Glomerular visceral epithelial cell (primary cell): ENCODE results near the gene RAB8B.
"Not testable (repeated sequence)": the region's sequence is repeated elsewhere in the genome, so short reads cannot be mapped to it uniquely, and the experiment has no call there.

Source experiments
- DNase-seq: peaks from one replicate; pipeline ENCODE4 v3.0.0-alpha.2; 2016; ENCODE audit errors: extremely low spot score

RAB8B gene

DNA sequence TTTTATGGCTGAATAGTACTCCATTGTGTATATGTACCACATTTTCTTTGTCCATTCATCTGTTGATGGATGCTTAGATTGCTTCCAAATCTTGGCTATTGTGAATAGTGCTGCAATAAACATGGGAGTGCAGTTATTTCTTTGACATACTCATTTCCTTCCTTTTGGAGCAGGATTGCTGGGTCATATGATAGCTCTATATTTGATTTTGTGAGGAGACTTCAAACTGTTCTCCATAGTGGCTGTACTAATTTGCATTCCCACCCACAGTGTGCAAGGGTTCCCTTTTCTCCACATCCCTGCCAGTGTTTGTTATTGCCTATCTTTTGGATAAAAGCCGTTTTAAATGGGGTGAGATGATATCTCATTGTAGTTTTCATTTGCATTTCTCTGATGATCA, 47.7 kb downstream of the RAB8B start:
- not testable (repeated sequence) for DNase-seq

DNA sequence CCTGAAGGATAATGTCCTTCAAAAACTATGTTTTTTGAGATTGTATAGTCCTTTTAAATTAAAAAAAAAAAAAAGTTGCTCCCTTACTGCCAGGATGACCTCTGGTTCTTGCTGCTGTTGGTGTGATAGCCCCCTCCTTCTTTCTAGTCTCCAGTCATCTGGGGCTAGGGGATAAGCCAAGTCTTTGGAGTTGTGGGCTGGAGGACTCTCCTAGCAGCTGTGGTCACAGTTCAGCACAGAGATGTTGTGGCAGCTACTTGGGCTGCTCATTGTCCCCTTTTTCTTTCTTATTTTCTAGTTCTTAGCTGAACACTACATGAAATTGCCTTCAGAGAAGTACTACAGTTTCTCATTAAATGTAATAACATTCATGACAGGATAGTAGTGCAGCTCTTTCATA, 48.8 kb downstream of the RAB8B start:
- DNase-seq: no peak

DNA sequence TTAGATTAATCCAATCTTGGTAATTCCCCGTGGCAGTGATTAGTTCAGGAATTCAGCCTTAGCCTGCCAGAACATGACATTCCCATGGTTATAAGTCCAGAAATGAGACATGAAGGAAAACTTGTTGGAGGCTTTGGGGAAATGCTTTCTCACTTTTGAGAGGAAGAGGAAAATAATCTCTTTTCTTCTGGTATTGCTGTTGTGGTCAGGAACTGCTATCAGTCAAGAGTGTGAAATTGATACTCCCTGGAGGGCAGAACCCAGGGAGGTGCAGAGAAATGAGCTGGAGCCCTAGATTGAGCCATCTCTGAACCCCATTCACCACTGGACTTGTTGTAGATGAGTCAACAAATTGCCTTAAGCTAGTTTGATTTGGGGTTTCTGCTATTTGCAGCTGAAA, 49.4 kb downstream of the RAB8B start:
- peak; percentile 64 for DNase-seq

DNA sequence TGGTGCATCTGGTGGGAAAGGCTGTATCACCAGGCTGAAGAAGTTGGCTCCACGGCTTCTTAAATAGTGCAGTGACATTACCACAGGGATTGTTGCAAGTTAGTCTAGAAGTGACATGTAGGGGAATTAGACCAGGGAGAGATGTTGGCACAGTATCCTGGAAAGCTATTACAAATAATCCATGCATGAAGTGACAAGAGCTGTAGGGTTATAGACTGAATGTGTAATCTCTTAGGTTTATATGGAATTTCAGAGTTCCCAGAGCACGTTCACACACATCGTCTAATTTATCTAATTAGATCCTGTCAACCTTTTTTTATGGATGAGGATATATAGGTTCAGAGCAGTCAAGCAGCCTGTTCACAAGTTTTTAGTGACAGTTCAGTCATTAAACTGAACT, 50.7 kb downstream of the RAB8B start:
- DNase-seq: peak; percentile 32

DNA sequence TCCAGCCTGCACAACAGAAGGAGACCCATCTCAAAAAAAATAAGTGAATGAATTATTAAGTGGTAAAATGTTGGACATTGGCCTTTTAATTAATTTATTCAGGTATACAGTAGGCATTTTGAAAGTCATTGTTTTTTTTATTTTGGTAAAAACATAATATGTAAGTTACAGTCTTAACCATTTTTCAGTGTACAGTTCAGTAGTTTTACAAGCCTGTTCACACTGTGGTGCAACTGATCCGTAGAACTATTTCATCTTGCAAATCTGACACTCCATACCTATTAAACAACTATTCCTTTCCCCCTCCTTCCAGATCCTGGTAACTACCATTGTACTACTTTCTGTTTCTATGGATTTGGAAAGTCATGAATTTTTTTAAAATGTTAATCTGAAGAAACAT, 51.9 kb downstream of the RAB8B start:
- no peak for DNase-seq

DNA sequence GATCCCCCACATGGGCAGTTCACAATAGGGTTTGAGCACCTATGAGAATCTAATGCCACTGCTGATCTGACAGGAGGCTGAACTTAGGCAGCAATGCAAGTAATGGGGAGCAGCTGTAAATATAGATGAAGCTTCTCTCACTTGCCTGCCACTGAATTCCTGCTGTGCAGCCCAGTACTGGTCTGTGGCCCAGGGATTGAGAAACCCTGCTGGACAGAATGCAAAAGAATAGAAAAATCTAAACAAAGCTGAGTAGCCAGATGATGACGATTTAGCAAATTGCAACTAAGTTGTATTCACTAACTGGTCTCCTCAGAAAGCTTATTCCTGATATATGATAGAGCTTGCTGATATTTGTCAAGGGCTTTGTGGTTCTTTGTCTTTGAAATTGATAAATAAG, 53.7 kb downstream of the RAB8B start:
- no peak for DNase-seq

DNA sequence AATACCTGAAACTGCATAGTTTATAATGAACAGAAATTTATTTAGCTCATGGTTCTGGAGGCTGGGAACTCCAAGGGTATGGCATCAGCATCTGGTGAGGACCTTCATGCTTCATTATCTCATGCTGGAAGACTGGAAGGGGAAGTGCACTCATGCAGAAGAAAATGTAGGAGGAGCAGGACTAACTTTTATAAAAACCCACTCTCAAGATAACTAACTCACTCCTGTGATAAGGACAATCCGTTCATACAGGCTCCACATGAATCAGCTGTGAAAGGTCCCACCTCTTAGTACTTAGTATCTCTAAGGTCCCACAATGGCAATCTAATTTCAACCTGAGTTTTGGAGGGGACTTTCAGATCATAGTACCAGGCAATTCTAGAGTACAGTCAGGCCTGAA, 54.4 kb downstream of the RAB8B start:
- no peak for DNase-seq

DNA sequence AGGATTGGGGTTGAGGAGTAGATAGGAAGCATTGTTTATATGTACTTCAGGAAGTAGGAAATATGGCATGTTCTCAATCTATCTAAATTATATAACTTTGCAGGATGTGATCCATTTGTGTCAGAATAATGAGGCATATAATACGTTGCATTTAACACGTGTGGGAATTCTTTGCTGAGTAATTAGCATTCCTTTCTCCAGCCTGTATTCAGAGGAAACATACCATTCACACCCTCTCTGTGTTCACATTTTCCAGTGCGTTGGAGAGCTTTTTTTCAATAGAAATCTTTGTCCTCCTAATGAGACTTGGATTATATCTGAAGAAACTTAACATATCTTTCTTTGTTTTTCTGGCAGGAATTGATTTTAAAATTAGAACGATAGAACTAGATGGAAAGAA, 55.0 kb downstream of the RAB8B start:
- DNase-seq: peak; percentile 38

DNA sequence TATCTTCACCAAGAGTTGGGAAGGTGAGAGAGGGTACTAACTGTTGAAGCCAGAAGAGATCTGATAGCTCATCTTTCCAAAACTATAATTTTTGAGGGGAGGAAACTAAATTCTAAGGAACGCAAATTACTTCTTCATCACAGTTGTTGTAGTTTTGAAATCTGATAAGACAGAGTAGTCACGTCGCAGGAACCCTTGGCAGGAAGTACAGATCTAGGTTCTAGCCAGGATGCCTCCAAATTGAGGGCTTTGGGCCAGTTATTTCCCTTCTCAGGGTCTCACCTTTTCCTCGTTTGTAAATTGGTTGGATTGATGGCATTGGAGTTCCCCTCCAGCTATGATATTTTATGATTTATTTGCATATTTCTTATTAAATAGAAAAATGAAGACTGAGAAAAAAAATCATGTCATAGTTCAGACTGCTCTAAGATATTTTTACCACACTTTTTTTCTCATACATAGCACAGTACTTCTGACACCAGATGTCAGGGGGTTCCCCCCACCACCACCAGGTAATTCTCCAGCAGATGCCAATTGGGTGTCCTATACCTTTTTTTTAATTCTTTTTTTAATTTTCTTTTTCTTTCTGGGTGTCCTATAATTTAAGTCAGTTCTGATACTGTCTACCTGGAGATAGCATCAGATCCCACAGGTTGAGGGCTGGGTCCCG, 55.7 kb downstream of the RAB8B start:
- DNase-seq: no peak

DNA sequence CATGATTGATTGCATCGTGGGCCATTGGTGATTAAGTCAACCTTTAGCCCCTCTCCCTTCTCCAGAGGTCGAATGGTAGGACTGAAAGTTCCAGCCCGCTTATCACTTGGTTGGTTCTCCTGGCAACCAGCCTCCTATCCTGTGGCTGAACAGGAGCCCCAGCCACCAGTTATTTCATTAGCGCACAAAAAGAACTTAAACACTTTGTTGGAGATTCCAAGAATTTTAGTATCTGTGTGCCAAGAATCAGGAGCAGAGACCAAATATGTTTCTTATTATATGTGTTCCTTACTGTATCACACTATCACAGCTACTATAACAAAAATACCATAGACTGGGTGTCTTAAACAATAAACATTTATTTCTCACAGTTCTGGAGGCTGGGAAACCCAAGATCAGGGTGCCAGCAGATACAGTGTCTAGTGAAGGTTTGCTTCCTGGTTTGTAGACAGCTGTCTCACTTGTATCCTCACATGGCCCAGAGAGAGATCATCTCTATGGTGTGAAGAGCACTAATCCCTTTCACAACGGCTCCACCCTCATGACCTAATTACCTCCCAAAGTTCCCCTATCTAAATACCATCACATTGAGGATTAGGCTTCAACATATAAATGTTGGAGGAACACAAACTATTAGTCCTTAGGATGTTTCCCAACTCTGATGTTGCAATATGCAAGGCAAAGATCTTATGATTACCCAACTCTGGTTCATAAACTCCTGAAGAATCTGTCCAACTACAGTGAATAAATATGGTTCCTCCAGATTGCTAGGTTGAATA, 57.5 kb downstream of the RAB8B start:
- DNase-seq: peak; percentile 44

DNA sequence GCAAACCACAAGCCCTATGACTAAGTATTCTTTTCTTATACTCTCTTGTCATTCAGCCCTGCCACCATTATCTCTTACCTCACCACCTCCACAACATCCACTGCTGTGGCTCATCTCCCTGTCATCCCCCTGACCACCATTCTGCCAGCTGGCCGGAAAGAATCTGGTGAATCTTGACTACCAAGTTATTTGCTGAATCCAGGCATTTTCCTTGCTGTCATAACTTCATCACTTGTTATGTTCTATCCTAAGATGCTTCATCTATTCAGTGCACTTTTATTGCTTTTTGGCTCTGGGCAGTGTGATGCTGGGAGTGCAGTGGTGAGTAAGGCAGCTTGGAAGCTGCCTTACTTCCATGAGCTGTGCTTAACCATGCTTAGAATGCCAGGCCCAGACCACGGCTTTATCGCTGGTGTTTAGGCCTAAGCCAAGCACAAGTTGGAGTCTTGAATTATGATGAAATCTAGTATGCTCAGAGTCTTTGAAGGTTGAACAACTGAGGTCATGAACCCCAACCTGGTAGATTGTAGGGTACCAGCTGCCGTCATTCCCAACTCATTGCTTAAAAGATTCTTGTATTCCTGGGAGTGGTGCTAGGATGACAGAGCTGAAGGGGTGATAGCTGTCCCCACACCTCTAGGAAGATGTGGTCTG, 61.0 kb downstream of the RAB8B start:
- DNase-seq: peak; percentile 96

DNA sequence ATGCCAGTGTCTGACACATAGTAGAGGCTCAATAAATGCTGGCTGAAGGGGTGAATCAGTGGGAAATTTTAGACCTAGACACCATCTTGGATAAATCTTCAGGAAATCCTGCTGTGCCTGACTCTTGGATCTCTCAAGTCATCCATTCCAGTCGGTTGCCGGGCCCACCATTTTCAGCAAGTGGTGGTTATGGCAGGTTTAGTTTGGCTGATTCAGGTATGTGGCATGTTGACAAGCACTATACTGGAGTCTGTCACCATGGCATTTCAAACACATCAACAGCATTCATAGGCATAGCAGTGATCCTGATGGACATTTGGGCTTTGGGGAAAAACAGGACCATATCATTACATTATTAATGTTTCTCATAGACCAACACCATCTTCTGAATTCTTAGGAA, 62.3 kb downstream of the RAB8B start:
- peak; percentile 28 for DNase-seq

DNA sequence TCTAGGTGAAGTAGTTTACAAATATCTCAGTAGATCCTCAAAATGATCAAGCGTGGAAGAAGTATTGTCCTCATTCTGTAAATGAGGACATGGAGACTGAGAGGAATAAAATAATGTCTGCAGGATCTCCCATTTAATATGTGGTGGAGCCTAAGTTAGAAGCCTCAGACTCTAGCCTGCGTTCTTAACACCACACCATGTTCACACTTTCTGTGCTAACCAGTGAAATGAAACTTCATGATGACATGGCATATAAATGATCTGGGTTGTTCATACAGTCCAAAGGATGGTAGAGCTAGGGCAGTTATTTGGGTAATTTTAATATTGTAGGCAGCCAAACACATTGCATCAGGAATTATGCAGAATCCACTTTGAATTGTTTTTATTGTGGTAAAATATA, 62.9 kb downstream of the RAB8B start:
- DNase-seq: no peak

DNA sequence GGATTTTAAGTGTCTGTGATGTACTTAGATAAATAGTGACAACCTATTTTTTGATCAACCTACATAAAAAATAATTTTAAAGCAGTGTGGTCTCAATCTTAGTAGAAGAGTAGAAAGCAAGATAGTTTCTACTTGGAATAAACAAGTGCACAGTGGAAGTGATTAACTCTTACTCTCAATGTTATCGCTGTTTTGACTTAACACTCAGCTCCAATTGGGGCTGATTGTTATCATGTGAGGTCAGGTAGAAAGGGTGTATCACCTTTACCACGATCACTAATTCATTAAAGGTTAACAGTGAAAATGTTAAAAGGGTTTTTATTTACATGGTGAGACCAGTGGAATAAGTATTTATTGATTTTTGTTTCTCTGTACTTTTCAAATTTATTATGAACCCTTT, 65.6 kb downstream of the RAB8B start:
- DNase-seq: no peak

DNA sequence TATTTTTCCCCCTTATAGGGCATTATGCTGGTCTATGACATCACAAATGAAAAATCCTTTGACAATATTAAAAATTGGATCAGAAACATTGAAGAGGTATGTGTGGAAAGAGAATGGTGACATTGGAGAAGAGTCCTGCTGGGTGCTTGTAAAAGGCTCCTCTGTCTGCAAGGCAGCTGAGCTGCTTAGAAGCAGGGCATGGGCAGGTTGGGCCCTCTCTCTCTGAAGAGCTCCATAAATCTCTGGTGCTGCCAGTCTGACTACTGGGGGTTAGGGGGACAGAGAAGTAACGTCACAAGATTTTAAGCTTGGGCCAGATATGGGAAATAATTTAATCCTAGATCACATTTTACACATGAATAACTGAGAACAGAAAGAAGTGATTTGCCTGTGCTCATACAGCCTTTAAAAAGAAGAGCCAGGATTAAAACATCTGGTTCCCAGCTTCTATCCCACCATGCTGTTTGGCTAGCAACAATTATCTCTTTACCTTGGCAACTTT, 66.1 kb downstream of the RAB8B start:
- DNase-seq: no peak

DNA sequence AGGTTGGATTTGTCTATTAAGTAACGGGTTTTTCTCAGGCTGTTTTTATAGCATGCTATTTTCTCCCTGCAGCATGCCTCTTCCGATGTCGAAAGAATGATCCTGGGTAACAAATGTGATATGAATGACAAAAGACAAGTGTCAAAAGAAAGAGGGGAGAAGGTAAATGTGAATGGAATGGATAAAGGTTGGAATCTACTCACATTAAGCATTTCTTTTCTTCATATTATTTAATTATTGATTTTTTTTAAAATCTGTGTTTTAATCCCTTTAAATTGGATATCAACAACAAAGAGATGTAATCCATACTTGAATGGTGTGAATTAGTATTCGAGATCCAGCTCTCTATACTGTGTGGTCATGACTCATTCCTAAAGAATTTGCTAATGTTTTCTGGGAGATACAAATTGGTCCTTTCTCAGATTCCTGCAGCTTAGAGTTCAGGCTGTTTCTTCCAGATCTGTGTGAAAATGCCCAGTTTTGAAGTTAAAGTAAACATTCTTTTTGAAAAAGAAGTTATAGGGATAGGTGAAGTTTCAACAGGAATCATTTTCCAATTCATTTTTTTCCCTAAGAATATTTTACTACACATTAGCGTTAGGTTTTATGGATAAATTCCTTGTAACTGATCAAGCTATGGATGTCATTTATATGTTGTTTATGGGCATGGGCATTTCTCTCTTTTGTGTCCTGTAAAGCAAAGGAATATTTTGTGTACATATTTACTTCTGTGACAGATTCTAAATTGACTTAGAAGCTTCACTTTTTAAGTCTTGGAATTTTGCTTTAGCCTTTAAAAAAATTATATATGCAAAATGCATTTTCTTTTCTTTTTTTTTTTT, 67.2 kb downstream of the RAB8B start:
- peak; percentile 69 for DNase-seq

DNA sequence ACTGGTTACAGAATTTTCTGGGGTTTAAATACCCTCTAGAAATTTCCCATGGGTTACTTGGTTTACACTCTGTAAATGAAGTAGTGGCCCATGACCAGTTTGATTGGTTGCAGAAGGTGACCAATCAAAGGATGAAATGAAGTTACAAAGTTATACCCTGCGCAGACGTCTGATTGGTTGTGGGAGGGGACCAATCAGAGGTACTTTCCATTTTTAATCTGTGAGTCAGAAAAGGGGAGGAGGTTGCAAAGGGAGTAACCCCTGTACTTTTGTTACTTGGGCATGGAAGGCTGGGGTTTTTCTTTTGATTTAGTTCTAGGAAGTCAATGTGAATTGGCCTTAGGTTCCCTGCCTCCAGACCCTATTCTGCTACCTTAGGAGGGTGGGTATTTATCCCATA, 69.3 kb downstream of the RAB8B start:
- DNase-seq: no peak

DNA sequence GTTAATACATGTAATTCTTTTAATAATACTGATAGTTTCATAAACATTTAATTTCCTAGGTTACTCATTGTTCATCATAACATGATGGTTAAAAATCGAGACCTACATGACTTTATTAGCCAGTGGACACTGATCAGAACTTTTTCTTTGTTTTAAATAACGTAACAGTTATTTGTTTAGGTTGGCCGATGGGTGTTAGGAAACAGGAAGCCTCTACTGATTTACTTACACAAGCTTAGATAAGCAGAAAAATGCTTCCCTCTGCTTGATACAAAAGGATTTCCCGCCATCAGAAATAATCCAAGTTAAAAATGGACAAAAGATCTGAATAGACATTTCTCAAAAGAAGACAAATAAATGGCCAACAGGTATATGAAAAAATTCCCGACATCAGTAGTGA, 71.4 kb downstream of the RAB8B start:
- no peak for DNase-seq

DNA sequence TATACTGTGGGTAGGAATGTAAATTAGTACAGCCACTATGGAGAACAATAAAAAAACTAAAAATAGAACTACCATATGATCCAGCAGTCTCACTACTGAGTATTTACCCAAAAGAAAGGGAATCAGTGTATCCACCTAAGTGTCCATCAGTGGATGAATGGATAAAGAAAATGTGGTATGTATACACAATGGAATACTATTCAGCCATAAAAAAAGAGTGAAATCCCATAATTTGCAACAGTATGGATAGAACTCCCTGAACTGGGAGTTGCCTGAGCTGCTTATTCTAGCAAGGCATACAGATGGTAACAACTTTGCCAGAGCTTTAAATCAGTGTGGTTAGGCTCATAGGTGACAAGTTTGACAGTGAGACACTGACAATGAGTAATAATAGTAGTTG, 71.9 kb downstream of the RAB8B start:
- DNase-seq: no peak

DNA sequence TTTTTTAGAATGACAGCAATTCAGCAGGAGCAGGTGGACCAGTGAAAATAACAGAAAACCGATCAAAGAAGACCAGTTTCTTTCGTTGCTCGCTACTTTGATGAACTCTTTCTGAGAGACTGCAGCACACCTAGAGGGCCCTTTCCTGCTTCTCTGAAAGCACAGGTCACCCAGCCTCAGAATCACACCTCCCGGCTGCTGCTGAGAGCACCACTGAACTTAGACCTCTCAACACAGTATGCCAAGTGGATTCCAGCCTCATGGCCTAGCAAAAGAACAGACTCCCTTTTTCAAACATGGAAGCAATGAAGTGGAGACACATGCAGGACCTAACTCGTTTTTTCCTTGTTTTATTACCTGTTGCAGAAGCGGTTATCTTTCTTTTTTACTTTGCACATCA, 74.1 kb downstream of the RAB8B start:
- DNase-seq: no peak

DNA sequence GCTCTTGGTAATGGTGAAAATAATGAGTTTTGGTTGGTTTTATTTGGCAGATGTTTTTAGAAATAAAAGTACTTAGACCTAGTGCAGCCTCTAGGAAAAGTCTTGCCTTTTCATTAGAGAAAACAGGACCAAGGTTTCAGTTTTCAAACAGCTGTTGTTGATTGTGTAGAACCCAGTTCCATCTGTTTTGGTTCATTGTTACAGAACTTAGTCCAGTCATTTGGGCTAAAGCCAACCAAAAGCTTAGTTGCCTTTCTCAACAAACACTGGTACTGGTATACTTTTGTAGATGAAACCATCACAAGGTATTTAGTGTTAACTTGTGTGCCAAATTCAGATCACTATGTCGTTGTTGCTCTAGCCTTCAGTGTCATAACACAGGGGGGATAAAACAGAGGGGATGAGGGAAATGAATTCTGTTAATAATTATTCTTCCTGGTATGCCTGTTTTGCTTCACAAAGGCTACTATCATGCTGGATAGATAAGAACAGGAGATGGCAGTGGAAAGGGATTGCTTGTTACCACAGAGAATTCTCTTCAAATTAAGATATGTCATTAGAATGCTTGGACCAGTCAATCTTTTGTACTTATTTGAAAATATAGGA, 75.4 kb downstream of the RAB8B start:
- DNase-seq: peak; percentile 42

DNA sequence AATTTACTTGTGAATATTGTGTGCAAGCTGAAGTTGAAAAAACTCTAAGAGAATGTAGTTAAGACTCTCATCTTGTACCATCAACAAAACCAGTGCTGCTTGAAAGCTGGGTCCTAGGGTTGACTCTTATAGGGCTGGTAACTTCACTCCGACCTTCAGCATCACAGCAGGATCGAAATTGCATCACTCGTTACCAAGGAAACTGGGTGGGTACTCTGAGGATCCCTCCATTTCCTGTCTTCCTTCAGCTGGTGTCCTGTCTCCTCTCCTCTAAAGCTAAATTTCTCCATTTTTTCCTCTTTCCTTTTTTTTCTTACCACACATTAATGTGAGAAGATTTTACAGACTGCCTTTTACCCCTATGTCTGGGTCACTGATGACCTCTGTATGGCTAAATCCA, 85.0 kb downstream of the RAB8B start:
- no peak for DNase-seq
